Suprapubic skin (tissue), 4 donors: ENCODE results near the gene CAMTA1. TPM values are rescaled to one million over a fixed set of nuclear protein-coding genes. Genes with fewer than 3 reads are reported as not detected.

Source experiments
- DNase-seq, 2 donors: peaks; one replicate each; pipeline ENCODE4 v3.0.0-alpha.2; 2019; ENCODE audit warnings: low spot score in 2 of 2
- H3K27ac ChIP-seq: fragments of 200-600 bp; sonication (generic); one replicate; pipeline ENCODE4 v1.5.1; 2019
- H3K27me3 ChIP-seq: fragments of 200-600 bp; sonication (generic); one replicate; pipeline ENCODE4 v1.5.1; 2019
- H3K36me3 ChIP-seq: fragments of 200-600 bp; sonication (generic); one replicate; pipeline ENCODE4 v1.5.1; 2019
- H3K4me1 ChIP-seq: fragments of 200-600 bp; sonication (generic); one replicate; pipeline ENCODE4 v1.5.1; 2019
- H3K4me3 ChIP-seq: fragments of 200-600 bp; sonication (generic); one replicate; pipeline ENCODE4 v1.5.1; 2019; ENCODE audit warnings: mild to moderate bottlenecking
- H3K9me3 ChIP-seq: fragments of 200-600 bp; sonication (generic); one replicate; pipeline ENCODE4 v1.5.1; 2019
- CTCF ChIP-seq, 2 donors: fragments of 200-600 bp in 1 of 2; fragments of 450-650 bp in 1 of 2; sonication (generic) in 1 of 2; IDR thresholded peaks; one replicate each; pipeline ENCODE4 v1.5.1; 2016 to 2019; ENCODE audit warnings: antibody characterized with exemption in 2 of 2, mild to moderate bottlenecking in 1 of 2, moderate library complexity in 1 of 2
- EP300 ChIP-seq: sonication (generic); formaldehyde crosslinking; IDR thresholded peaks from one replicate; pipeline ENCODE4 v1.6.1; 2017; ENCODE audit warnings: antibody characterized with exemption
- POLR2A ChIP-seq, 2 donors: fragments of 450-650 bp; IDR thresholded peaks; one replicate each; pipeline ENCODE4 v1.6.1; 2017; ENCODE audit warnings: antibody characterized with exemption in 2 of 2, mild to moderate bottlenecking in 2 of 2, moderate library complexity in 2 of 2
- POLR2AphosphoS5 ChIP-seq, 3 donors: sonication (generic); formaldehyde crosslinking; IDR thresholded peaks; one replicate each; pipeline ENCODE4 v1.6.1; 2017; ENCODE audit warnings: antibody characterized with exemption in 3 of 3
- WGBS: methylation state at CpG from one replicate; pipeline ENCODE4 v1.1.5; 2018; 5-methylcytosine and 5-hydroxymethylcytosine counted together
- total RNA-seq, 4 donors: library from RNA; depleted of rRNA; stranded (reverse); fragments of >200 nt; gene quantifications; one replicate each; pipeline ENCODE4 v1.1.0, GENCODE V29; 2016

CAMTA1 gene
- total RNA-seq, 4 donors from 2014 or later, result 40.4 to 54.1 (median 46.6) TPM

DNA sequence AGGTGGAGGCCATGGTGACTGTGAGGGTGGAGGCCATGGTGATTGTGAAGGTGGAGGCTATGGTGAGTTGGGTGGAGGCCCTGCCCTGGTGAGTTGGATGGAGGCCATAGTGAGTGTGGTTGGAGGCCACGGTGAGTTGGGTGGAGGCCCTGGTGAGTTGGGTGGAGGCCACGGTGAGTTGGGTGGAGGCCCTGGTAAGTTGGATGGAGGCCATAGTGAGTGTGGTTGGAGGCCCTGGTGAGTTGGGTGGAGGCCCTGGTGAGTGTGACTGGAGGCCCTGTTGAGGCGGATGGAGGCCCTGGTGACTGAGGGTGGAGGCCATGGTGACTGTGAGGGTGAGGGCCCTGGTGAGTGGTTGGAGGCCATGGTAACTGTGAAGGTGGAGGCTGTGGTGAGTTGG, 860.9 kb downstream of the CAMTA1 start:
- no peak for DNase-seq
- peaks cover 15% of the 10 kb centered on the region for H3K27me3 ChIP-seq
- H3K4me1 ChIP-seq, result peaks cover 3% of the 10 kb centered on the region
- WGBS, result 80% methylated on average over 3 of the region's 3 CpGs
- H3K4me3 ChIP-seq, result no peak overlapping the region
- H3K9me3 ChIP-seq, result no peaks in the 10 kb centered on the region
- H3K27ac ChIP-seq, result no peak overlapping the region
- TF ChIP-seq EP300 (no peak), POLR2AphosphoS5 (IDR thresholded peaks at IDR 0.05) (no peak), POLR2A (IDR thresholded peaks at IDR 0.05) (no peak), CTCF (IDR thresholded peaks at IDR 0.05) (no peak)
- no peaks in the 10 kb centered on the region for H3K36me3 ChIP-seq

DNA sequence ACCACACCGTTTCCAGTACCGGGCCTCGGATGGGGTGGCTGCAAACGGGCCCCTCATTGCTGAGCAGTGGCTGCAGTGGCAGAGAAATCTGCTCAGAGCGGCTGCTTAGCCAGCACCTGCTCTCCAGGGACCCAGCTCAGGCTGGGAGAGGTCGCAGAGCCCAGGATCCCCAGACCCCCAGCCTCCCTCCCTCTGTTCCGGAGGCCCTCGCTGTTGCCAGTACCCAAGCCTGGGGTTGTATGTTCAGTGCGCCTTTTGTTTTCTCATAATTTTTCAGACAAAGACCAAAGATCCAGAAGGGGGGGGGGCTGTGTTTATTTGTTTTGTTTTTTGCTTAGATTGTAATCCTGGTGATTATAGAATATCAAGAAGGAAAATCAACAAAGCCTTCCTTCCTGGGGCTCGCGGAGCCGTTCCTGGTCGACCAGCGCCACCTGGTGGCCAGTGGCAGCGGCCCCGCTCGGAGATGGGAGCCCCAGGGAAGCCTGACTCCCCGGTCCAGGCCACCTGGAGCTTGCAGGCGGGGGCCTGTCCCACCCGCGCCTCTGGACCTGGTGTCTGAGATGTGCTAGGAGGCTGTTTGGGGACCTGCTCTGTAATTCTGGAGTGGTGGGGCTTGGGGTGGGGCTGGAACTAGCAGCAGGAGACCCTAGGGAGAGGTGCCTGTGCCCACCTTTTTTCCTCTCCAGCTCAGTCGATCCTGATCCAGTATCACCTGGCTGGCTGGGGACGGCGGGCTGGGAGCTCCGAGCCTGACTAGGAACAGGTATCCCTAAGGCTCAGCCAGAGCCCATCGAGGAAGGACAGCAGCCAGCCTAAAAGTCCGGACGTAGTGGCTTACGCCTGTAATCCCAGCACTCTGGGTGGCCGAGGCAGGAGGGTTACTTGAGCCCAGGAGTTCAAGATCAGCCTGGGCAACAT, 862.0 kb downstream of the CAMTA1 start:
- no peaks in the 10 kb centered on the region for H3K9me3 ChIP-seq
- no peak overlapping the region for H3K4me3 ChIP-seq
- peaks cover 15% of the 10 kb centered on the region for H3K27me3 ChIP-seq
- no peak overlapping the region for H3K27ac ChIP-seq
- no peak for TF ChIP-seq POLR2A (IDR thresholded peaks at IDR 0.05)
- no peak for TF ChIP-seq EP300
- TF ChIP-seq CTCF (IDR thresholded peaks at IDR 0.05), result peak; percentile 79 to 91
- 37% methylated on average over 23 of the region's 30 CpGs for WGBS
- no peaks in the 10 kb centered on the region for H3K36me3 ChIP-seq
- DNase-seq, result peak in 1 of 2 donors; percentile 77
- peaks cover 3% of the 10 kb centered on the region for H3K4me1 ChIP-seq

- Histone ChIP-seq H3K4me1 (peaks cover 3% of the 10 kb centered on the region), H3K27me3 (peaks cover 15% of the 10 kb centered on the region), H3K27ac (peak overlapping the region; percentile 4), H3K36me3 (no peaks in the 10 kb centered on the region), H3K4me3 (no peak overlapping the region), H3K9me3 (no peaks in the 10 kb centered on the region)
- no peak for TF ChIP-seq EP300
- no peak for TF ChIP-seq POLR2A (IDR thresholded peaks at IDR 0.05)
- TF ChIP-seq POLR2AphosphoS5 (IDR thresholded peaks at IDR 0.05), result no peak
- no peak for TF ChIP-seq CTCF (IDR thresholded peaks at IDR 0.05)
- peak in 1 of 2 donors; percentile 75 for DNase-seq
- 63% methylated on average over 4 of the region's 14 CpGs for WGBS
Observed at GRCh38 chr1:7648761-7649384, 863.6 kb downstream of the CAMTA1 start.

- Histone ChIP-seq H3K27ac (no peak overlapping the region), H3K9me3 (no peaks in the 10 kb centered on the region), H3K36me3 (no peaks in the 10 kb centered on the region), H3K4me1 (peaks cover 3% of the 10 kb centered on the region), H3K27me3 (peaks cover 15% of the 10 kb centered on the region), H3K4me3 (no peak overlapping the region)
- no peak for TF ChIP-seq POLR2A (IDR thresholded peaks at IDR 0.05)
- no peak for TF ChIP-seq CTCF (IDR thresholded peaks at IDR 0.05)
- TF ChIP-seq POLR2AphosphoS5 (IDR thresholded peaks at IDR 0.05), result no peak
- no peak for TF ChIP-seq EP300
- no peak for DNase-seq
- 57% methylated on average over 9 of the region's 11 CpGs for WGBS
Observed at GRCh38 chr1:7650801-7651200, 865.5 kb downstream of the CAMTA1 start.

- 85% methylated on average over 5 of the region's 8 CpGs for WGBS
- no peak overlapping the region for H3K4me3 ChIP-seq
- H3K4me1 ChIP-seq, result peaks cover 3% of the 10 kb centered on the region
- TF ChIP-seq POLR2A (IDR thresholded peaks at IDR 0.05) (no peak), CTCF (IDR thresholded peaks at IDR 0.05) (no peak)
- DNase-seq, result no peak
- H3K36me3 ChIP-seq, result no peaks in the 10 kb centered on the region
- no peak overlapping the region for H3K27ac ChIP-seq
- H3K9me3 ChIP-seq, result no peaks in the 10 kb centered on the region
- H3K27me3 ChIP-seq, result peaks cover 15% of the 10 kb centered on the region
Observed at GRCh38 chr1:7651203-7651602, 865.9 kb downstream of the CAMTA1 start.
